ENCODE data around the gene GABBR1. TPM values are rescaled to one million over a fixed set of nuclear protein-coding genes. Genes with fewer than 3 reads are reported as not detected.
A peak's percentile ranks its signal among the peaks of the same experiment; 100 is the strongest.

Gene GABBR1
- total and polyA plus RNA-seq, 12 donors = 10.2 to 41.3 (median 18.2) TPM

DNA sequence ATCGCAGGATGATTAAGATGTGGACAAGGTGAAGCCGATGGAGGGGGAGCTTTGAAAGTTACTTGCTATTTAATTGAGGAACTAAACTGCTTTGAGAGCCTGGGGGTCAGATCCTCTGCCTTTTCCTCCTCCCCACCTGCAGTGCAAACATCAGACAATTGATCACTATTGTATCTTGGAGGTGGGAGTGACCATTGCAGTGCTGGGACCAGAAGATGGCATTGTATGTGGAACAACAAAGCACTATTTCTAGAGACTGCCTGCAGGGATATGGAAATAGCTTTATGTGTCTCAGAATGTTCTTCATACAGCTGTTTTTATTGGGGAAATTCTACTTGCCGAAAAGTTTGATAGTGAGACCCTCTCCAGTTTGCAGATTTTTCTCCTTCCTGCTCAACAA is 28.1 kb upstream of the GABBR1 start:
- H3K36me3 ChIP-seq = no peaks in the 10 kb centered on the region
- ATAC-seq (no peak), DNase-seq (no peak)
- H3K4me3 ChIP-seq = no peak overlapping the region
- peaks cover 0 to 18% (median 5%) of the 10 kb centered on the region in 9 donors for H3K4me1 ChIP-seq
- peaks cover 0 to 48% (median 7%) of the 10 kb centered on the region in 7 donors for H3K27me3 ChIP-seq
- TF ChIP-seq, protein P1, sequence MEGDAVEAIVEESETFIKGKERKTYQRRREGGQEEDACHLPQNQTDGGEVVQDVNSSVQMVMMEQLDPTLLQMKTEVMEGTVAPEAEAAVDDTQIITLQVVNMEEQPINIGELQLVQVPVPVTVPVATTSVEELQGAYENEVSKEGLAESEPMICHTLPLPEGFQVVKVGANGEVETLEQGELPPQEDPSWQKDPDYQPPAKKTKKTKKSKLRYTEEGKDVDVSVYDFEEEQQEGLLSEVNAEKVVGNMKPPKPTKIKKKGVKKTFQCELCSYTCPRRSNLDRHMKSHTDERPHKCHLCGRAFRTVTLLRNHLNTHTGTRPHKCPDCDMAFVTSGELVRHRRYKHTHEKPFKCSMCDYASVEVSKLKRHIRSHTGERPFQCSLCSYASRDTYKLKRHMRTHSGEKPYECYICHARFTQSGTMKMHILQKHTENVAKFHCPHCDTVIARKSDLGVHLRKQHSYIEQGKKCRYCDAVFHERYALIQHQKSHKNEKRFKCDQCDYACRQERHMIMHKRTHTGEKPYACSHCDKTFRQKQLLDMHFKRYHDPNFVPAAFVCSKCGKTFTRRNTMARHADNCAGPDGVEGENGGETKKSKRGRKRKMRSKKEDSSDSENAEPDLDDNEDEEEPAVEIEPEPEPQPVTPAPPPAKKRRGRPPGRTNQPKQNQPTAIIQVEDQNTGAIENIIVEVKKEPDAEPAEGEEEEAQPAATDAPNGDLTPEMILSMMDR (IDR thresholded peaks at IDR 0.05) = no peak
- WGBS, 2 donors = 76 to 87% methylated on average over 3 of the region's 3 CpGs
- H3K27ac ChIP-seq = no peak overlapping the region
- intact Hi-C loops (cut with DNase I) = no loop called here
- H3K9me3 ChIP-seq = no peaks in the 10 kb centered on the region

DNA sequence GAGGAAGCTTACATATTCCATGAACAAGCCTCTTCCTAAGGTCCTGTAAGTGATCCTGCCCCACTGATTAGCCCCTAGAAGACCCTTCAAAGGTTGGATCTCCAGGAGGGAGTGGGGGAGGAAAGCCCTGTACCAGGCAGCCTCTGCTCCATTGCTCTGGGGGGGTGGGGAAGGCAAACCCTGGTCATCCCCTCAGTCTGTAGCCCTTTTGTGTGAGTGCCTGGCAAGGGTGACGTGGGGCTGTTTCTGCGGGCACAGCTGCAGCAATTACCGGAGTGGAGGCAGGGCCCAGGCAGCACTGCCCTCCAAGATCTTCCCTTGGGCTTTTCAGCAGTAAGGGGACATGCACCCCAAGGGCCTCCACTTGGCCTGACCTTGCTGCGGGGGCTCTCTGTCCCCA is 23.8 kb upstream of the GABBR1 start, which contains the start of gene MOG:
Gene MOG, plus strand, starts transcription at position 295 of the 400 bp plus-strand sequence. CDS start 118 bp downstream, outside the sequence.
- WGBS, 2 donors = 51 to 54% methylated on average over 4 of the region's 4 CpGs
- H3K27me3 ChIP-seq = peaks cover 0 to 30% (median 0%) of the 10 kb centered on the region in 7 donors
- no peaks in the 10 kb centered on the region for H3K36me3 ChIP-seq
- intact Hi-C loops (cut with DNase I) = loop anchor here in 2 of 10 donors (10.0 kb wide), 1 partner anchor 98 kb away; no protein-coding TSS in a partner anchor
- H3K27ac ChIP-seq = peak within 1 kb of the TSS; percentile 76 to 90 (median 84)
- peaks cover 0 to 32% (median 12%) of the 10 kb centered on the region in 9 donors for H3K4me1 ChIP-seq
- ATAC-seq = peak in 5 of 8 donors; percentile 8 to 46 (median 39)
- no peaks in the 10 kb centered on the region for H3K9me3 ChIP-seq
- H3K4me3 ChIP-seq = no peak within 1 kb of the TSS
- TF ChIP-seq, protein P1 (IDR thresholded peaks at IDR 0.05) = no peak
- no peak for DNase-seq

DNA sequence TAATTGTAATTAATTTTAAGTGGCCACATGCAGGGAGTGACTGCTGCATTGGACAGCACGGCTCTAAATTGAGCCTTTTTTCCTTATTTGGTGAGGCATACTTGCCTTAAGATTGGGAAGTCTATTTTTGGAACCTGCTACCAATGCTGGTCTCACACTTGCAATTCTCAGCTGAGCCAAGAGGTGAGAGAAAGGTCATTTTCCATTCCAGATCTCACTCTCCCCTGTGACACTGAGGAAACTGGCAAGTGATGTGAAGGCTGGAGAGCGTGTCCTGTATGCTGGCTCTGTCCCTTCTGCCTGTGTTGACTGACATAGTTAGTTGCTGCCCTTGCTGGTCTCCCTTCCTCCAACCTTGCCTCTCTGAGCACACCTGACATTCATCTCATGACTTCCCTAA is 23.2 kb upstream of the GABBR1 start:
- H3K9me3 ChIP-seq = no peaks in the 10 kb centered on the region
- WGBS, 2 donors = 13 to 16% methylated on average over 2 of the region's 2 CpGs
- ATAC-seq (peak; percentile 76 to 95 (median 92)), DNase-seq (peak in 1 of 2 donors; percentile 58)
- H3K27me3 ChIP-seq = peaks cover 0 to 24% (median 0%) of the 10 kb centered on the region in 7 donors
- peak overlapping the region; percentile 76 to 90 (median 84) for H3K27ac ChIP-seq
- H3K36me3 ChIP-seq = no peaks in the 10 kb centered on the region
- intact Hi-C loops (cut with DNase I) = loop anchor here in 2 of 10 donors (10.0 kb wide), 1 partner anchor 99 kb away; no protein-coding TSS in a partner anchor
- TF ChIP-seq, protein P1 (IDR thresholded peaks at IDR 0.05) = no peak
- peaks cover 0 to 32% (median 12%) of the 10 kb centered on the region in 9 donors for H3K4me1 ChIP-seq
- no peak overlapping the region for H3K4me3 ChIP-seq

DNA sequence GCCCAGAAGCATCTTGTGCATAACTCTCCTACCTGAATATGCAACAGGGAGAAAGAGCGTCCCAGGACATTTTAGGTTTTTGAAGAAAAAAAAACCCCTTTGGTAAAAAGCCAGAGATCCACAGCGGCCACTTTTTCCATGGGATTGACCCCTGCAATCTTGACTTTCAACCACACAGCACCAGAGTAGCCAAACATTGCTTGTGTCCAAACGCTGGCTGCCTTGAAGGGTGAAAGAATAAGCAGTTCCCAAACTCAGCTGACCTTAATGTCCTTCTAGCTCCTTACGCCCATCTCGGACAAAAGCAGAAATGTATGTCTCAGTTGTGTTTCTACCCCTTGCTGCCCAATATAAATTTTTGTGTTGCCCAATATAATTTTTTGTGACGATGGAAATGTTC is 22.7 kb upstream of the GABBR1 start:
- Histone ChIP-seq H3K36me3 (no peaks in the 10 kb centered on the region), H3K9me3 (no peaks in the 10 kb centered on the region), H3K27ac (peak overlapping the region; percentile 76 to 90 (median 84)), H3K4me3 (no peak overlapping the region), H3K4me1 (peaks cover 0 to 32% (median 12%) of the 10 kb centered on the region in 9 donors), H3K27me3 (peaks cover 0 to 19% (median 0%) of the 10 kb centered on the region in 7 donors)
- 36 to 44% methylated on average over 6 of the region's 6 CpGs for WGBS, 2 donors
- intact Hi-C loops (cut with DNase I) = loop anchor here in 2 of 10 donors (10.0 kb wide), 1 partner anchor 99 kb away; no protein-coding TSS in a partner anchor
- DNase-seq (no peak), ATAC-seq (peak in 6 of 8 donors; percentile 16 to 49 (median 44))
- TF ChIP-seq, protein P1 (IDR thresholded peaks at IDR 0.05) = no peak
